Measurements from ENCODE around the gene OSR1. TPM values are rescaled to one million over a fixed set of nuclear protein-coding genes. Genes with fewer than 3 reads are reported as not detected.

OSR1 gene
- total and polyA plus RNA-seq, 10 of the 15 experiments (the other 5 are each of a cell fraction or from before 2014, with no cell fraction given), result not detected

DNA sequence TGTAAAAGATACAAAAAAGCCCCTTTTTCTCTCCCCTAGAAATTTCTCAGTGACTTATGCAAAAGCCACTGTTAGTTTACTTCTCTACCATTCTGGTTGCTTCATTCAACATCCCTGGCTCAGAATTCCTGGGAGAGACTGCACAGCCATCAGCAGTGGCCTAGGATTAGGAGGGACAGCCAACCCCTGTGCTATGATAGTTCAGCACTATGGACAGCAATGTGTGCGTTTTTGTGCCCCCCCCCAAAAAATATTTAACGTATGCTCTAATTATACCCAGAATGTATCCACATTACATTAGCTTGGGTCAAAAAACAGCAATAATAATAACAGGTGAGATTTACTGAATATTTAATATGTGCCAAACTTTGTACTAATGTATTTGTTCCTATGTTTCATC is 29.0 kb downstream of the OSR1 start (continued):
- TF ChIP-seq JUND (IDR thresholded peaks at IDR 0.05; ENCODE audit: low read depth, low read length) (no peak), RCOR1 (conservative IDR thresholded peaks at IDR 0.05; ENCODE audit: low read depth, low read length) (no peak), ZNF217 (IDR thresholded peaks at IDR 0.05) (no peak)

DNA sequence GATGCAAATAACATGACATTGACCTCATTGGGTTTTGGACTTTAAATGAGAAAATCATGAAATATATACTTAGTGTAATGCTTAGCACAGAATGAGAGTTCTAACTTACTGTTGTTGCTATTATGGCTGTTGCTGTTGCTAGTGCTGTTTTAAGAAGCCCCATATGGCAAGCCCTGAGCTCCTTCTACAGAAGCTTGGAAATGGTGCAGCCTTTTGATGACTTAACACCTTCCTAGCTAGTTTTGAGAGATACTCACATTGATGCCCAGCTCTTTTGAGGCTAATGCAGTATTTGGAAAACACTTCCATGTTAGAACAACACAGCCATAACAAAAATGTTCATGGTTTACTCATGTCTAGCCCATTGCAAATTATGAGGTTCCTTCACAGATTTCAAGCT is 30.9 kb downstream of the OSR1 start:
- DNase-seq (ENCODE audit: low read depth, low spot score) (no peak), ATAC-seq (no peak), FAIRE-seq (no peak)
- BruUV-seq (replicated peaks), result no TSS peak
- Histone ChIP-seq H3K9ac (ENCODE audit: control insufficient read depth, insufficient read depth, low read length) (no peak overlapping the region), H3K4me2 (ENCODE audit: control insufficient read depth, insufficient read depth) (no peak overlapping the region), H3K27me3 (replicated peaks in 1 of 2; ENCODE audit: control insufficient read depth in 2 of 2, insufficient read depth in 2 of 2, low read length in 1 of 2) (no peaks in the 10 kb centered on the region), H4K20me1 (ENCODE audit: control insufficient read depth, insufficient read depth) (no peaks in the 10 kb centered on the region), H3K36me3 (ENCODE audit: control insufficient read depth in 2 of 2, insufficient read depth in 2 of 2, low read length in 1 of 2) (no peaks in the 10 kb centered on the region), H3K4me3 (no peak overlapping the region), H3K79me2 (ENCODE audit: control insufficient read depth, insufficient read depth, low read length) (no peaks in the 10 kb centered on the region), H3K9me3 (replicated peaks; ENCODE audit: control insufficient read depth, insufficient read depth, low read length) (no peaks in the 10 kb centered on the region), H2AFZ (ENCODE audit: control insufficient read depth, low read depth, low read length) (no peak overlapping the region), H3K27ac (ENCODE audit: control insufficient read depth, insufficient read depth) (no peak overlapping the region), H3K4me1 (ENCODE audit: control insufficient read depth, insufficient read depth, low read length) (no peaks in the 10 kb centered on the region)
- in situ Hi-C loops (cut with MboI), result no loop called here
- TF ChIP-seq BACH1 (IDR thresholded peaks at IDR 0.05; ENCODE audit: borderline replicate concordance) (no peak), CREM (IDR thresholded peaks at IDR 0.05; ENCODE audit: low read depth) (no peak), CHD1 (IDR thresholded peaks at IDR 0.05; ENCODE audit: low read depth, low read length) (no peak), NBN (IDR thresholded peaks at IDR 0.05) (no peak), EED (IDR thresholded peaks at IDR 0.05; ENCODE audit: low read depth) (no peak), ZNF384 (IDR thresholded peaks at IDR 0.05; ENCODE audit: borderline replicate concordance, low read depth, low read length) (no peak), POLR2AphosphoS2 (IDR thresholded peaks at IDR 0.05; ENCODE audit: low read depth, low read length) (no peak), CBX5 (IDR thresholded peaks at IDR 0.05; ENCODE audit: low read depth) (no peak), RUNX3 (IDR thresholded peaks at IDR 0.05; ENCODE audit: low read length) (no peak), ZNF217 (IDR thresholded peaks at IDR 0.05) (no peak), ZSCAN29 (IDR thresholded peaks at IDR 0.05) (no peak), RCOR1 (conservative IDR thresholded peaks at IDR 0.05; ENCODE audit: low read depth, low read length) (no peak), TBL1XR1 (IDR thresholded peaks at IDR 0.05; ENCODE audit: low read depth, low read length) (no peak), SMAD5 (IDR thresholded peaks at IDR 0.05; ENCODE audit: low read depth) (no peak), JUNB (IDR thresholded peaks at IDR 0.05) (no peak), NR2F1 (conservative IDR thresholded peaks at IDR 0.05) (no peak)
- TF ChIP-seq, protein P1, sequence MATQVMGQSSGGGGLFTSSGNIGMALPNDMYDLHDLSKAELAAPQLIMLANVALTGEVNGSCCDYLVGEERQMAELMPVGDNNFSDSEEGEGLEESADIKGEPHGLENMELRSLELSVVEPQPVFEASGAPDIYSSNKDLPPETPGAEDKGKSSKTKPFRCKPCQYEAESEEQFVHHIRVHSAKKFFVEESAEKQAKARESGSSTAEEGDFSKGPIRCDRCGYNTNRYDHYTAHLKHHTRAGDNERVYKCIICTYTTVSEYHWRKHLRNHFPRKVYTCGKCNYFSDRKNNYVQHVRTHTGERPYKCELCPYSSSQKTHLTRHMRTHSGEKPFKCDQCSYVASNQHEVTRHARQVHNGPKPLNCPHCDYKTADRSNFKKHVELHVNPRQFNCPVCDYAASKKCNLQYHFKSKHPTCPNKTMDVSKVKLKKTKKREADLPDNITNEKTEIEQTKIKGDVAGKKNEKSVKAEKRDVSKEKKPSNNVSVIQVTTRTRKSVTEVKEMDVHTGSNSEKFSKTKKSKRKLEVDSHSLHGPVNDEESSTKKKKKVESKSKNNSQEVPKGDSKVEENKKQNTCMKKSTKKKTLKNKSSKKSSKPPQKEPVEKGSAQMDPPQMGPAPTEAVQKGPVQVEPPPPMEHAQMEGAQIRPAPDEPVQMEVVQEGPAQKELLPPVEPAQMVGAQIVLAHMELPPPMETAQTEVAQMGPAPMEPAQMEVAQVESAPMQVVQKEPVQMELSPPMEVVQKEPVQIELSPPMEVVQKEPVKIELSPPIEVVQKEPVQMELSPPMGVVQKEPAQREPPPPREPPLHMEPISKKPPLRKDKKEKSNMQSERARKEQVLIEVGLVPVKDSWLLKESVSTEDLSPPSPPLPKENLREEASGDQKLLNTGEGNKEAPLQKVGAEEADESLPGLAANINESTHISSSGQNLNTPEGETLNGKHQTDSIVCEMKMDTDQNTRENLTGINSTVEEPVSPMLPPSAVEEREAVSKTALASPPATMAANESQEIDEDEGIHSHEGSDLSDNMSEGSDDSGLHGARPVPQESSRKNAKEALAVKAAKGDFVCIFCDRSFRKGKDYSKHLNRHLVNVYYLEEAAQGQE (IDR thresholded peaks at IDR 0.05; ENCODE audit: low read depth, low read length), result no peak
- TF ChIP-seq, protein P2, sequence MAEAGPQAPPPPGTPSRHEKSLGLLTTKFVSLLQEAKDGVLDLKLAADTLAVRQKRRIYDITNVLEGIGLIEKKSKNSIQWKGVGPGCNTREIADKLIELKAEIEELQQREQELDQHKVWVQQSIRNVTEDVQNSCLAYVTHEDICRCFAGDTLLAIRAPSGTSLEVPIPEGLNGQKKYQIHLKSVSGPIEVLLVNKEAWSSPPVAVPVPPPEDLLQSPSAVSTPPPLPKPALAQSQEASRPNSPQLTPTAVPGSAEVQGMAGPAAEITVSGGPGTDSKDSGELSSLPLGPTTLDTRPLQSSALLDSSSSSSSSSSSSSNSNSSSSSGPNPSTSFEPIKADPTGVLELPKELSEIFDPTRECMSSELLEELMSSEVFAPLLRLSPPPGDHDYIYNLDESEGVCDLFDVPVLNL (IDR thresholded peaks at IDR 0.05; ENCODE audit: low read depth, low read length), result no peak
- intact Hi-C loops (cut with micrococcal nuclease; ENCODE audit: unreplicated experiment), result no loop called here
- RAD21 ChIA-PET (ENCODE audit: unreplicated experiment), result no interaction called here
- POLR2A ChIA-PET, result no interaction called here
- CTCF ChIA-PET, result interaction anchor here (0.7 kb wide), 1 partner anchor 11 kb away, joined by 3 read pairs; no protein-coding TSS in a partner anchor
- SMC1A ChIA-PET (ENCODE audit: uncharacterized antibody, unreplicated experiment), result interaction anchor here (1.0 kb wide), 1 partner anchor 11 kb away, joined by 3 read pairs; no protein-coding TSS in a partner anchor
